Activated CD8-positive, alpha-beta memory T cell treated with anti-CD3 and anti-CD28 coated beads for 4 hours (primary cell): Measurements from ENCODE around the gene DDIT3.
A peak's percentile ranks its signal among the peaks of the same experiment; 100 is the strongest.
"Not testable (repeated sequence)": the region's sequence is repeated elsewhere in the genome, so short reads cannot be mapped to it uniquely, and the experiment has no call there.

Experiments used
- DNase-seq, 2 donors: peaks; one replicate each; pipeline ENCODE4 v3.0.0-alpha.2; 2020; ENCODE audit warnings: low read depth in 2 of 2

Gene DDIT3

GRCh38 chr12:57520053-57520818 lies at the start of gene DDIT3:
TSS of gene DDIT3 (minus strand) at chr12:57520514. CDS start at chr12:57517406, 3,108 bp downstream.
- peak; percentile 99 to 100 for DNase-seq

GRCh38 chr12:57569858-57570257 lies 49.5 kb upstream of the DDIT3 start:
- DNase-seq = no peak

GRCh38 chr12:57568838-57569237 lies 48.5 kb upstream of the DDIT3 start:
- no peak for DNase-seq

- no peak for DNase-seq
Observed at GRCh38 chr12:57564178-57564740, 43.9 kb upstream of the DDIT3 start.

- DNase-seq = no peak
Observed at GRCh38 chr12:57563358-57563757, 43.0 kb upstream of the DDIT3 start.

GRCh38 chr12:57561117-57561516 lies 40.8 kb upstream of the DDIT3 start:
- DNase-seq = not testable (repeated sequence)

GRCh38 chr12:57560516-57560915 lies 40.2 kb upstream of the DDIT3 start:
- no peak for DNase-seq

- no peak for DNase-seq
Observed at GRCh38 chr12:57558864-57559263, 38.5 kb upstream of the DDIT3 start.

GRCh38 chr12:57554897-57555296 lies 34.6 kb upstream of the DDIT3 start:
- DNase-seq = no peak

GRCh38 chr12:57554453-57554852 lies 34.1 kb upstream of the DDIT3 start:
- no peak for DNase-seq

- DNase-seq = no peak
Observed at GRCh38 chr12:57553343-57554202, 33.3 kb upstream of the DDIT3 start.

- DNase-seq = no peak
Observed at GRCh38 chr12:57552835-57553313, 32.6 kb upstream of the DDIT3 start.

- DNase-seq = no peak
Observed at GRCh38 chr12:57552306-57552651, 32.0 kb upstream of the DDIT3 start.

- no peak for DNase-seq
Observed at GRCh38 chr12:57551637-57552305, 31.5 kb upstream of the DDIT3 start.

GRCh38 chr12:57550641-57551549 lies 30.6 kb upstream of the DDIT3 start:
- no peak for DNase-seq

- DNase-seq = peak; percentile 14 to 15
Observed at GRCh38 chr12:57549909-57550640, 29.8 kb upstream of the DDIT3 start, which contains the start of gene KIF5A. TSS of gene KIF5A (plus strand) at chr12:57550044. CDS start at chr12:57550272, 228 bp downstream.

- DNase-seq = no peak
Observed at GRCh38 chr12:57549203-57549908, 29.0 kb upstream of the DDIT3 start.

GRCh38 chr12:57548488-57548887 lies 28.2 kb upstream of the DDIT3 start:
- no peak for DNase-seq

GRCh38 chr12:57548013-57548315 lies 27.6 kb upstream of the DDIT3 start:
- DNase-seq = no peak
